Ramos (cell line): ENCODE measurements around the gene ERCC5.

Experiments
- in situ Hi-C: fragments of 300-500 bp; cut with MboI; formaldehyde crosslinking; loops from one replicate; pipeline ENCODE4 v1.14.3; 2022; ENCODE audit warnings: low sequenced_read_pairs; ENCODE audit not compliant: unreplicated experiment

Gene ERCC5

GRCh38 chr13:102878481-102878880 lies 32.6 kb downstream of the ERCC5 start:
- in situ Hi-C loops, result no loop called here

- in situ Hi-C loops, result no loop called here
Measured at GRCh38 chr13:102879793-102880499, 34.1 kb downstream of the ERCC5 start.

- in situ Hi-C loops, result no loop called here
Measured at GRCh38 chr13:102881819-102882686, 36.2 kb downstream of the ERCC5 start.

GRCh38 chr13:102892503-102892902 lies 46.7 kb downstream of the ERCC5 start:
- in situ Hi-C loops, result no loop called here

- in situ Hi-C loops, result no loop called here
Measured at GRCh38 chr13:102897371-102898138, 51.7 kb downstream of the ERCC5 start.

GRCh38 chr13:102900193-102900608 lies 54.4 kb downstream of the ERCC5 start:
- in situ Hi-C loops, result no loop called here

GRCh38 chr13:102901056-102901455 lies 55.2 kb downstream of the ERCC5 start:
- in situ Hi-C loops, result no loop called here

- in situ Hi-C loops, result no loop called here
Measured at GRCh38 chr13:102901615-102902305, 55.9 kb downstream of the ERCC5 start.

GRCh38 chr13:102902789-102903347 lies 57.0 kb downstream of the ERCC5 start:
- in situ Hi-C loops, result no loop called here

GRCh38 chr13:102903659-102904407 lies 58.0 kb downstream of the ERCC5 start:
- in situ Hi-C loops, result no loop called here

- in situ Hi-C loops, result no loop called here
Measured at GRCh38 chr13:102904408-102904862, 58.6 kb downstream of the ERCC5 start.

- in situ Hi-C loops, result no loop called here
Measured at GRCh38 chr13:102905905-102906771, 60.3 kb downstream of the ERCC5 start.

GRCh38 chr13:102907016-102907756 lies 61.4 kb downstream of the ERCC5 start:
- in situ Hi-C loops, result no loop called here

- in situ Hi-C loops, result no loop called here
Measured at GRCh38 chr13:102907886-102908515, 62.2 kb downstream of the ERCC5 start.

- in situ Hi-C loops, result loop anchor here (10.0 kb wide), 1 partner anchor 235 kb away; no protein-coding TSS in a partner anchor
Measured at GRCh38 chr13:102909971-102910370, 64.1 kb downstream of the ERCC5 start.

GRCh38 chr13:102911336-102911735 lies 65.5 kb downstream of the ERCC5 start:
- in situ Hi-C loops, result loop anchor here (10.0 kb wide), 1 partner anchor 233 kb away; no protein-coding TSS in a partner anchor

GRCh38 chr13:102912599-102912998 lies 66.8 kb downstream of the ERCC5 start:
- in situ Hi-C loops, result loop anchor here (10.0 kb wide), 1 partner anchor 232 kb away; no protein-coding TSS in a partner anchor
